CD14-positive monocyte (primary cell): ENCODE data around the gene CTDNEP1. TPM values are rescaled to one million over a fixed set of nuclear protein-coding genes. Genes with fewer than 3 reads are reported as not detected.
A peak's percentile ranks its signal among the peaks of the same experiment; 100 is the strongest.

Experiments used
- DNase-seq, 3 donors: peaks; one replicate each; pipeline ENCODE4 v3.0.0-alpha.2; 2011 to 2022
- H2AFZ ChIP-seq: 2 replicates; pipeline ENCODE4 v1.6.0; 2012; ENCODE audit warnings: mild to moderate bottlenecking, low read depth, low read length, inconsistent platforms; ENCODE audit not compliant: insufficient read depth, poor library complexity, severe bottlenecking
- H3K27ac ChIP-seq, 2 donors: 1 replicate in 1 of 2; 2 replicates in 1 of 2; pipeline ENCODE4 v1.5.1; 2012 to 2013; ENCODE audit warnings: low read length in 2 of 2, control low read depth in 1 of 2, inconsistent platforms in 1 of 2, low read depth in 1 of 2, mild to moderate bottlenecking in 1 of 2
- H3K27me3 ChIP-seq, 2 donors: one replicate each; pipeline versions ENCODE4 v1.6.0 to v1.6.1; 2011 to 2013; ENCODE audit warnings: low read length in 2 of 2; ENCODE audit not compliant: control insufficient read depth in 2 of 2, insufficient read depth in 2 of 2
- H3K36me3 ChIP-seq, 2 donors: replicated peaks in 1 of 2; 1 replicate in 1 of 2; 2 replicates in 1 of 2; pipeline versions ENCODE4 v1.5.1 to v1.6.1; 2012 to 2013; ENCODE audit warnings: low read length in 2 of 2, control low read depth in 1 of 2, inconsistent platforms in 1 of 2, mild to moderate bottlenecking in 1 of 2; ENCODE audit not compliant: insufficient read depth in 2 of 2, control insufficient read depth in 1 of 2
- H3K4me1 ChIP-seq, 2 donors: 1 replicate in 1 of 2; 2 replicates in 1 of 2; pipeline versions ENCODE4 v1.5.1 to v1.6.1; 2012 to 2013; ENCODE audit warnings: low read length in 2 of 2, control low read depth in 1 of 2, inconsistent platforms in 1 of 2, mild to moderate bottlenecking in 1 of 2, moderate library complexity in 1 of 2; ENCODE audit not compliant: insufficient read depth in 2 of 2, control insufficient read depth in 1 of 2
- H3K4me2 ChIP-seq: replicated peaks from 2 replicates; pipeline ENCODE3; 2012; ENCODE audit warnings: low read length, moderate library complexity, mild to moderate bottlenecking; ENCODE audit not compliant: poor library complexity, severe bottlenecking; ENCODE audit errors: extremely low read depth
- H3K4me3 ChIP-seq, 3 experiments: fragments of 200-600 bp in 1 of 3; sonication (generic) in 1 of 3; replicated peaks in 1 of 3; 1 replicate in 2 of 3; 2 replicates in 1 of 3; pipeline ENCODE4 v1.5.1; 2011 to 2013; ENCODE audit warnings: low read length in 3 of 3, mild to moderate bottlenecking in 3 of 3, control low read depth in 2 of 3, low read depth in 2 of 3, inconsistent platforms in 1 of 3, moderate library complexity in 1 of 3
- H3K79me2 ChIP-seq: 2 replicates; pipeline ENCODE4 v1.6.0; 2012; ENCODE audit warnings: mild to moderate bottlenecking, control low read depth, inconsistent platforms, low read length, moderate library complexity; ENCODE audit not compliant: insufficient read depth
- H3K9ac ChIP-seq: 2 replicates; pipeline ENCODE4 v1.6.0; 2017; ENCODE audit warnings: low read length, mild to moderate bottlenecking; ENCODE audit not compliant: insufficient read depth, poor library complexity, severe bottlenecking
- H3K9me3 ChIP-seq, 2 donors: replicated peaks in 1 of 2; 1 replicate in 1 of 2; 2 replicates in 1 of 2; pipeline versions ENCODE4 v1.5.1 to v1.6.1; 2012 to 2013; ENCODE audit warnings: low read length in 2 of 2, control low read depth in 1 of 2; ENCODE audit not compliant: control insufficient read depth in 1 of 2, insufficient read depth in 1 of 2
- H4K20me1 ChIP-seq: 2 replicates; pipeline ENCODE4 v1.6.0; 2012; ENCODE audit warnings: mild to moderate bottlenecking, low read length, control low read depth, moderate library complexity; ENCODE audit not compliant: insufficient read depth
- H3K27ac Mint-ChIP-seq, 7 donors: one replicate each; pipeline ENCODE4 v1.8.0; 2020; ENCODE audit warnings: mild to moderate bottlenecking in 7 of 7, mixed read lengths in 7 of 7, moderate library complexity in 6 of 7, inconsistent platforms in 2 of 7
- H3K27me3 Mint-ChIP-seq, 3 donors: one replicate each; pipeline ENCODE4 v1.8.0; 2021 to 2022; ENCODE audit warnings: low read depth in 3 of 3, mild to moderate bottlenecking in 3 of 3, mixed read lengths in 3 of 3, moderate library complexity in 3 of 3, inconsistent platforms in 1 of 3
- H3K36me3 Mint-ChIP-seq, 2 donors: one replicate each; pipeline ENCODE4 v1.8.0; 2020; ENCODE audit warnings: mixed read lengths in 2 of 2, inconsistent platforms in 1 of 2, mild to moderate bottlenecking in 1 of 2
- H3K4me1 Mint-ChIP-seq: one replicate; pipeline ENCODE4 v1.8.0; 2020; ENCODE audit warnings: mild to moderate bottlenecking, mixed read lengths
- H3K4me3 Mint-ChIP-seq, 2 donors: one replicate each; pipeline ENCODE4 v1.8.0; 2020; ENCODE audit warnings: mild to moderate bottlenecking in 2 of 2, mixed read lengths in 2 of 2, moderate library complexity in 1 of 2
- H3K9me3 Mint-ChIP-seq, 7 donors: one replicate each; pipeline ENCODE4 v1.8.0; 2020 to 2022; ENCODE audit warnings: mixed read lengths in 7 of 7, mild to moderate bottlenecking in 6 of 7, moderate library complexity in 6 of 7, inconsistent platforms in 2 of 7
- WGBS: methylation state at CpG from one replicate; pipeline ENCODE4 v1.1.5; 2013; ENCODE audit warnings: missing lambda C conversion rate; ENCODE audit not compliant: insufficient coverage; 5-methylcytosine and 5-hydroxymethylcytosine counted together
- intact Hi-C, 2 donors: fragments of 100-400 bp; cut with micrococcal nuclease; formaldehyde crosslinking; loops; one replicate each; pipeline versions ENCODE4 v1.15.0 to v1.15.1; 2023
- polyA plus RNA-seq, 3 donors: library from polyadenylated mRNA; depleted of rRNA in 1 of 3; unstranded in 2 of 3; stranded (reverse) in 1 of 3; fragments of 300-500 nt in 2 of 3; fragments of >200 nt in 1 of 3; fragmentation: Illumina TruSeq in 2 of 3; gene quantifications; 1 replicate in 2 of 3; 2 replicates in 1 of 3; pipeline ENCODE4 v1.2.3, GENCODE V29; 2012 to 2021
- TF ChIP-seq, protein P1 (sequence below): fragments of 200-600 bp; IDR thresholded peaks from one replicate; pipeline ENCODE4 v1.8.0; 2022; ENCODE audit warnings: antibody characterized with exemption, mild to moderate bottlenecking

Gene CTDNEP1
- polyA plus RNA-seq, 3 donors, result 29.5 to 198 (median 38.3) TPM

GRCh38 chr17:7211491-7212273 is 39.9 kb downstream of the CTDNEP1 start:
- Histone ChIP-seq H3K4me3 (no peak overlapping the region), H3K9ac (no peak overlapping the region), H3K9me3 (no peaks in the 10 kb centered on the region), H3K4me2 (no peak overlapping the region), H3K79me2 (peaks cover 67% of the 10 kb centered on the region), H4K20me1 (peaks cover 68% of the 10 kb centered on the region), H3K36me3 (no peaks in the 10 kb centered on the region), H3K27me3 (no peaks in the 10 kb centered on the region), H3K4me1 (peaks cover 32 to 34% of the 10 kb centered on the region in 2 donors), H2AFZ (no peak overlapping the region), H3K27ac (no peak overlapping the region)
- H3K9me3 Mint-ChIP-seq, result no peaks in the 10 kb centered on the region
- peaks cover 0 to 14% (median 4%) of the 10 kb centered on the region in 3 donors for H3K27me3 Mint-ChIP-seq
- H3K4me1 Mint-ChIP-seq, result peaks cover 43% of the 10 kb centered on the region
- H3K36me3 Mint-ChIP-seq, result peaks cover 4 to 22% of the 10 kb centered on the region in 2 donors
- intact Hi-C loops, result loop anchor here in 1 of 2 donors (10.0 kb wide), 1 partner anchor 193 kb away; the partner anchor contains the start of genes NLGN2 and TMEM256
- H3K4me3 Mint-ChIP-seq, result no peak overlapping the region
- H3K27ac Mint-ChIP-seq, result peak overlapping the region in 3 of 7 donors; percentile 33 to 71 (median 54)
- 70% methylated on average over 11 of the region's 37 CpGs for WGBS
- DNase-seq, result no peak
- TF ChIP-seq, protein P1, sequence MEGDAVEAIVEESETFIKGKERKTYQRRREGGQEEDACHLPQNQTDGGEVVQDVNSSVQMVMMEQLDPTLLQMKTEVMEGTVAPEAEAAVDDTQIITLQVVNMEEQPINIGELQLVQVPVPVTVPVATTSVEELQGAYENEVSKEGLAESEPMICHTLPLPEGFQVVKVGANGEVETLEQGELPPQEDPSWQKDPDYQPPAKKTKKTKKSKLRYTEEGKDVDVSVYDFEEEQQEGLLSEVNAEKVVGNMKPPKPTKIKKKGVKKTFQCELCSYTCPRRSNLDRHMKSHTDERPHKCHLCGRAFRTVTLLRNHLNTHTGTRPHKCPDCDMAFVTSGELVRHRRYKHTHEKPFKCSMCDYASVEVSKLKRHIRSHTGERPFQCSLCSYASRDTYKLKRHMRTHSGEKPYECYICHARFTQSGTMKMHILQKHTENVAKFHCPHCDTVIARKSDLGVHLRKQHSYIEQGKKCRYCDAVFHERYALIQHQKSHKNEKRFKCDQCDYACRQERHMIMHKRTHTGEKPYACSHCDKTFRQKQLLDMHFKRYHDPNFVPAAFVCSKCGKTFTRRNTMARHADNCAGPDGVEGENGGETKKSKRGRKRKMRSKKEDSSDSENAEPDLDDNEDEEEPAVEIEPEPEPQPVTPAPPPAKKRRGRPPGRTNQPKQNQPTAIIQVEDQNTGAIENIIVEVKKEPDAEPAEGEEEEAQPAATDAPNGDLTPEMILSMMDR, result no peak

GRCh38 chr17:7208754-7209460 is 42.6 kb downstream of the CTDNEP1 start:
- H3K4me1 Mint-ChIP-seq, result peaks cover 42% of the 10 kb centered on the region

More at GRCh38 chr17:7208754-7209460, 42.6 kb downstream of the CTDNEP1 start:
- no peaks in the 10 kb centered on the region for H3K9me3 Mint-ChIP-seq
- no peaks in the 10 kb centered on the region for H3K27me3 ChIP-seq
- H3K36me3 Mint-ChIP-seq, result peaks cover 6 to 25% of the 10 kb centered on the region in 2 donors
- WGBS, result 93% methylated on average over 4 of the region's 9 CpGs
- H3K9ac ChIP-seq, result no peak overlapping the region
- H4K20me1 ChIP-seq, result peaks cover 54% of the 10 kb centered on the region
- TF ChIP-seq, protein P1, result no peak
- no peak overlapping the region for H2AFZ ChIP-seq
- intact Hi-C loops, result no loop called here
- H3K4me1 ChIP-seq, result peaks cover 20 to 23% of the 10 kb centered on the region in 2 donors
- no peak overlapping the region for H3K4me2 ChIP-seq
- no peak overlapping the region for H3K4me3 ChIP-seq
- no peak overlapping the region for H3K4me3 Mint-ChIP-seq
- no peaks in the 10 kb centered on the region for H3K9me3 ChIP-seq
- H3K36me3 ChIP-seq, result no peaks in the 10 kb centered on the region
- no peak overlapping the region for H3K27ac Mint-ChIP-seq
- H3K79me2 ChIP-seq, result peaks cover 50% of the 10 kb centered on the region
- DNase-seq, result no peak
- H3K27ac ChIP-seq, result no peak overlapping the region
- H3K27me3 Mint-ChIP-seq, result peaks cover 0 to 15% (median 4%) of the 10 kb centered on the region in 3 donors
